HG03280 (cell line): Measurements from ENCODE around the gene GAS7.

Source experiments
- ATAC-seq: cut with Tn5 transposase; IDR thresholded peaks from one replicate; pipeline ENCODE4 v1.9.1; 2021; ENCODE audit warnings: mild to moderate bottlenecking, moderate library complexity; ENCODE audit not compliant: unreplicated experiment

GAS7 gene

GRCh38 chr17:9860851-9861250, 337.6 kb downstream of the GAS7 start:
- ATAC-seq: no peak
